GM12878 (cell line): Measurements from ENCODE around the gene MPP7. TPM values are rescaled to one million over a fixed set of nuclear protein-coding genes. Genes with fewer than 3 reads are reported as not detected.

Experiments
- ATAC-seq: fragments of 200-7000 bp; cut with Tn5 transposase; 3 replicates; pipeline ENCODE4 v1.9.1; 2020; ENCODE audit warnings: mild to moderate bottlenecking, moderate library complexity
- BruUV-seq: library from RNA; stranded (reverse); fragments of 400-500 nt; replicated peaks from 2 replicates; lab custom pipeline; 2021; lab: Mats Ljungman, UMichigan
- CTCF ChIA-PET: fragments of 300-600 bp; sonication (Branson Sonifier 250); formaldehyde crosslinking; extraction: SDS; loops from one replicate; lab custom pipeline; 2021; ENCODE audit warnings: inconsistent platforms; lab: Yijun Ruan, JAX
- POLR2A ChIA-PET: fragments of 350-600 bp; formaldehyde crosslinking; extraction: SDS; loops from one replicate; lab custom pipeline; 2021; ENCODE audit warnings: inconsistent platforms; lab: Charles Lee
- RAD21 ChIA-PET: fragments of 300-600 bp; sonication (Branson Sonifier 250); formaldehyde crosslinking; loops from one replicate; lab custom pipeline; 2023; ENCODE audit warnings: antibody characterized with exemption; ENCODE audit not compliant: unreplicated experiment; lab: Charles Lee
- SMC1A ChIA-PET: fragments of 300-600 bp; sonication (Branson Sonifier 250); formaldehyde crosslinking; loops from one replicate; lab custom pipeline; 2023; ENCODE audit not compliant: unreplicated experiment, uncharacterized antibody; lab: Charles Lee
- DNase-seq: peaks from one replicate; pipeline ENCODE4 v3.0.0-alpha.2; 2011; ENCODE audit warnings: low read depth, low spot score
- FAIRE-seq: peaks from 3 replicates; lab custom pipeline; 2011; peaks lifted over from hg19 to GRCh38; lab: Jason Lieb, UNC
- H2AFZ ChIP-seq: 2 replicates; pipeline ENCODE4 v1.6.0; 2011; ENCODE audit warnings: low read depth, low read length, control low read depth; ENCODE audit not compliant: control insufficient read depth
- H3K27ac ChIP-seq: 2 replicates; pipeline ENCODE4 v1.5.1; 2011; ENCODE audit warnings: control low read depth; ENCODE audit not compliant: control insufficient read depth, insufficient read depth
- H3K27me3 ChIP-seq, 2 experiments: replicated peaks in 1 of 2; 2 replicates each; pipeline versions ENCODE4 v1.6.0 to v1.6.1; 2011; ENCODE audit warnings: low read length in 1 of 2; ENCODE audit not compliant: control insufficient read depth in 2 of 2, insufficient read depth in 2 of 2
- H3K36me3 ChIP-seq, 2 experiments: 2 replicates each; pipeline ENCODE4 v1.5.1; 2011; ENCODE audit warnings: low read length in 1 of 2; ENCODE audit not compliant: control insufficient read depth in 2 of 2, insufficient read depth in 2 of 2
- H3K4me1 ChIP-seq: 2 replicates; pipeline ENCODE4 v1.6.1; 2011; ENCODE audit warnings: mild to moderate bottlenecking, low read length, moderate library complexity, mixed read lengths; ENCODE audit not compliant: control insufficient read depth, insufficient read depth
- H3K4me2 ChIP-seq: 2 replicates; pipeline ENCODE4 v1.6.0; 2011; ENCODE audit warnings: control low read depth; ENCODE audit not compliant: control insufficient read depth, insufficient read depth
- H3K4me3 ChIP-seq: fragments of 200-600 bp; sonication (generic); 2 replicates; pipeline ENCODE4 v1.5.1; 2016
- H3K79me2 ChIP-seq: 2 replicates; pipeline ENCODE4 v1.6.0; 2011; ENCODE audit warnings: low read length; ENCODE audit not compliant: control insufficient read depth, insufficient read depth
- H3K9ac ChIP-seq: 2 replicates; pipeline ENCODE4 v1.8.0; 2011; ENCODE audit warnings: low read length, control low read depth, mixed read lengths; ENCODE audit not compliant: control insufficient read depth, insufficient read depth
- H3K9me3 ChIP-seq: replicated peaks from 3 replicates; pipeline ENCODE4 v1.5.1; 2011; ENCODE audit warnings: mild to moderate bottlenecking, low read length; ENCODE audit not compliant: control insufficient read depth, insufficient read depth
- H4K20me1 ChIP-seq: 2 replicates; pipeline ENCODE4 v1.6.0; 2011; ENCODE audit not compliant: control insufficient read depth, insufficient read depth
- BCL3 ChIP-seq: IDR thresholded peaks from 2 replicates; pipeline ENCODE4 v1.6.1; 2011; ENCODE audit warnings: borderline replicate concordance, low read depth, mild to moderate bottlenecking, moderate library complexity, low read length; ENCODE audit not compliant: insufficient read depth, poor library complexity, severe bottlenecking
- E4F1 ChIP-seq: fragments of 450-650 bp; IDR thresholded peaks from 2 replicates; pipeline ENCODE4 v1.6.1; 2018; ENCODE audit warnings: borderline replicate concordance, mild to moderate bottlenecking; ENCODE audit not compliant: partially characterized antibody
- FOXM1 ChIP-seq: IDR thresholded peaks from 2 replicates; pipeline ENCODE4 v1.6.1; 2012; ENCODE audit warnings: low read depth, mild to moderate bottlenecking, inconsistent platforms, low read length, moderate library complexity
- HCFC1 ChIP-seq: fragments of 150-350 bp; IDR thresholded peaks from 2 replicates; pipeline ENCODE4 v1.6.1; 2014; ENCODE audit warnings: low read length
- MTA3 ChIP-seq: IDR thresholded peaks from 2 replicates; pipeline ENCODE4 v1.6.1; 2012; ENCODE audit warnings: low read length, inconsistent platforms, borderline replicate concordance
- PKNOX1 ChIP-seq: fragments of 450-650 bp; IDR thresholded peaks from 2 replicates; pipeline ENCODE4 v1.6.1; 2016; ENCODE audit warnings: mild to moderate bottlenecking
- RCOR1 ChIP-seq: conservative IDR thresholded peaks from 2 replicates; pipeline ENCODE4 v1.6.1; 2012; ENCODE audit warnings: low read depth, low read length, improper control_type of control experiment
- REST ChIP-seq: IDR thresholded peaks from 2 replicates; pipeline ENCODE4 v1.6.1; 2012; ENCODE audit warnings: mild to moderate bottlenecking, low read depth, low read length
- USF1 ChIP-seq: IDR thresholded peaks from 2 replicates; pipeline ENCODE4 v1.6.1; 2011; ENCODE audit warnings: borderline replicate concordance, low read depth, mild to moderate bottlenecking, moderate library complexity, mixed read lengths, low read length; ENCODE audit not compliant: insufficient read depth; ENCODE audit errors: extremely low read length
- WGBS: methylation state at CpG from one replicate; pipeline ENCODE4 v1.1.6; 2016; ENCODE audit warnings: low lambda C conversion rate; ENCODE audit not compliant: insufficient replicate concordance, insufficient coverage; ENCODE audit errors: missing lambda C conversion rate; 5-methylcytosine and 5-hydroxymethylcytosine counted together
- in situ Hi-C: fragments of 300-500 bp; cut with MboI; formaldehyde crosslinking; loops from 9 replicates; pipeline ENCODE4 v1.14.3; 2018; ENCODE audit warnings: mixed read lengths
- intact Hi-C: fragments of 100-400 bp; cut with micrococcal nuclease; formaldehyde crosslinking; loops from one replicate; pipeline ENCODE4 v1.14.2; 2022; ENCODE audit not compliant: unreplicated experiment
- polyA plus RNA-seq, 11 experiments: library from polyadenylated mRNA; depleted of rRNA in 4 of 11; unstranded in 6 of 11; stranded (reverse) in 5 of 11; fragments of >200 nt; fragmentation: Nextera tagmentation in 4 of 11; fragmentation: Illumina TruSeq in 1 of 11; extraction: Ambion mirVana in 4 of 11; extraction: Trizol in 1 of 11; gene quantifications; 1 replicate in 1 of 11; 2 replicates in 10 of 11; pipeline versions ENCODE4 v1.2.1 to v1.2.3, GENCODE V29; 2011 to 2016; ENCODE audit warnings: inconsistent platforms in 2 of 11, missing spikeins in 2 of 11, low read depth in 1 of 11
- total RNA-seq, 4 experiments: library from RNA; depleted of rRNA in 3 of 4; stranded (reverse); fragments of >200 nt in 3 of 4; fragmentation: Illumina TruSeq in 1 of 4; extraction: Trizol in 1 of 4; gene quantifications; 2 replicates each; pipeline versions ENCODE4 v1.2.1 to v1.2.3, GENCODE V29; 2013 to 2021

The MPP7 gene
- total and polyA plus RNA-seq, 10 of the 15 experiments (the other 5 are each of a cell fraction or from before 2014, with no cell fraction given): 0.01 to 0.15 (median 0.05) TPM; not detected in 2

GRCh38 chr10:28291881-28292297 is 11.0 kb downstream of the MPP7 start (continued):
- no peak for TF ChIP-seq REST
- no peak for TF ChIP-seq PKNOX1
- TF ChIP-seq HCFC1: no peak
- TF ChIP-seq MTA3: no peak
- no peak for TF ChIP-seq BCL3
- no peak for TF ChIP-seq RCOR1
- TF ChIP-seq, all 136 proteins: peak for 0

- CTCF ChIA-PET: no interaction called here
- no peak for DNase-seq
- Histone ChIP-seq H3K9me3 (no peaks in the 10 kb centered on the region), H4K20me1 (no peaks in the 10 kb centered on the region), H3K4me1 (no peaks in the 10 kb centered on the region), H3K4me2 (no peak overlapping the region), H3K79me2 (no peaks in the 10 kb centered on the region), H3K4me3 (no peak overlapping the region), H3K27me3 (no peaks in the 10 kb centered on the region), H2AFZ (no peak overlapping the region), H3K27ac (no peak overlapping the region), H3K9ac (no peak overlapping the region), H3K36me3 (no peaks in the 10 kb centered on the region)
- intact Hi-C loops (no loop called here), in situ Hi-C loops (no loop called here)
- BruUV-seq: no TSS peak
- SMC1A ChIA-PET: no interaction called here
- TF ChIP-seq E4F1 (no peak), FOXM1 (no peak), USF1 (no peak)
- 12% methylated on average over 6 of the region's 6 CpGs for WGBS
- RAD21 ChIA-PET: no interaction called here
- FAIRE-seq: no peak
- POLR2A ChIA-PET: no interaction called here
- no peak for ATAC-seq
Observed at GRCh38 chr10:28285816-28286215, 17.0 kb downstream of the MPP7 start.
